Liver (tissue), 9 donors: Measurements from ENCODE around the gene TEDC2. TPM values are rescaled to one million over a fixed set of nuclear protein-coding genes. Genes with fewer than 3 reads are reported as not detected.

Experiments
- DNase-seq: peaks from one replicate; pipeline ENCODE4 v3.0.0-alpha.2; 2017; ENCODE audit warnings: low spot score
- H3K27ac ChIP-seq, 2 donors: one replicate each; pipeline ENCODE4 v1.7.0; 2013; ENCODE audit warnings: inconsistent platforms in 2 of 2, low read length in 2 of 2, control low read depth in 1 of 2, low read depth in 1 of 2, mild to moderate bottlenecking in 1 of 2
- H3K27me3 ChIP-seq, 4 donors: one replicate each; pipeline versions ENCODE4 v1.6.1 to v1.7.0; 2013; ENCODE audit warnings: low read length in 3 of 4, inconsistent platforms in 1 of 4, mild to moderate bottlenecking in 1 of 4, moderate library complexity in 1 of 4; ENCODE audit not compliant: control insufficient read depth in 4 of 4, insufficient read depth in 4 of 4
- H3K36me3 ChIP-seq, 4 donors: one replicate each; pipeline versions ENCODE4 v1.6.1 to v1.7.0; 2013; ENCODE audit warnings: low read length in 3 of 4, mild to moderate bottlenecking in 3 of 4, low read depth in 1 of 4, moderate library complexity in 1 of 4; ENCODE audit not compliant: control insufficient read depth in 4 of 4, insufficient read depth in 3 of 4
- H3K4me1 ChIP-seq, 4 donors: one replicate each; pipeline versions ENCODE4 v1.6.1 to v1.7.0; 2013; ENCODE audit warnings: low read length in 3 of 4, mild to moderate bottlenecking in 3 of 4, moderate library complexity in 1 of 4; ENCODE audit not compliant: control insufficient read depth in 4 of 4, insufficient read depth in 4 of 4
- H3K4me3 ChIP-seq, 3 donors: one replicate each; pipeline versions ENCODE4 v1.6.1 to v1.7.0; 2013; ENCODE audit warnings: low read length in 3 of 3, control low read depth in 1 of 3, low read depth in 1 of 3, mild to moderate bottlenecking in 1 of 3
- H3K9ac ChIP-seq, 2 donors: one replicate each; pipeline ENCODE4 v1.7.0; 2013; ENCODE audit warnings: low read length in 2 of 2, mild to moderate bottlenecking in 2 of 2, moderate library complexity in 2 of 2, control low read depth in 1 of 2, low read depth in 1 of 2
- H3K9me3 ChIP-seq, 4 donors: one replicate each; pipeline versions ENCODE4 v1.6.1 to v1.7.0; 2013; ENCODE audit warnings: low read length in 3 of 4; ENCODE audit not compliant: control insufficient read depth in 4 of 4
- ATF3 ChIP-seq: IDR thresholded peaks from 2 replicates; pipeline ENCODE4 v1.6.1; 2016; ENCODE audit warnings: antibody characterized with exemption
- CTCF ChIP-seq: fragments of 150-350 bp; IDR thresholded peaks from 2 replicates; pipeline ENCODE4 v1.5.1; 2017; ENCODE audit warnings: improper control_type of control experiment, low read depth, low read length; ENCODE audit not compliant: missing input control
- EGR1 ChIP-seq, 2 donors: IDR thresholded peaks; 2 replicates each; pipeline ENCODE4 v1.6.1; 2016 to 2018; ENCODE audit warnings: antibody characterized with exemption in 2 of 2, low read depth in 2 of 2
- FOXA1 ChIP-seq: IDR thresholded peaks from 2 replicates; pipeline ENCODE4 v1.6.1; 2016; ENCODE audit warnings: antibody characterized with exemption
- GABPA ChIP-seq, 2 donors: IDR thresholded peaks in 1 of 2; conservative IDR thresholded peaks in 1 of 2; 2 replicates each; pipeline ENCODE4 v1.6.1; 2016; ENCODE audit warnings: antibody characterized with exemption in 2 of 2, mild to moderate bottlenecking in 1 of 2, moderate library complexity in 1 of 2
- HNF4A ChIP-seq, 2 donors: conservative IDR thresholded peaks; 2 replicates each; pipeline ENCODE4 v1.6.1; 2016; ENCODE audit warnings: antibody characterized with exemption in 2 of 2, mild to moderate bottlenecking in 2 of 2
- HNF4G ChIP-seq: IDR thresholded peaks from 2 replicates; pipeline ENCODE4 v1.6.1; 2016; ENCODE audit warnings: antibody characterized with exemption
- JUND ChIP-seq, 2 donors: IDR thresholded peaks; 2 replicates each; pipeline ENCODE4 v1.6.1; 2016; ENCODE audit warnings: antibody characterized with exemption in 2 of 2
- MAX ChIP-seq: IDR thresholded peaks from 2 replicates; pipeline ENCODE4 v1.6.1; 2016; ENCODE audit warnings: antibody characterized with exemption
- NR2F2 ChIP-seq: IDR thresholded peaks from 2 replicates; pipeline ENCODE4 v1.6.1; 2016; ENCODE audit warnings: antibody characterized with exemption
- RAD21 ChIP-seq, 2 donors: IDR thresholded peaks; 2 replicates each; pipeline ENCODE4 v1.6.1; 2016; ENCODE audit warnings: antibody characterized with exemption in 2 of 2, mild to moderate bottlenecking in 2 of 2
- REST ChIP-seq: IDR thresholded peaks from 2 replicates; pipeline ENCODE4 v1.6.1; 2016; ENCODE audit warnings: antibody characterized with exemption, mild to moderate bottlenecking
- RXRA ChIP-seq, 2 donors: IDR thresholded peaks; 2 replicates each; pipeline ENCODE4 v1.6.1; 2017 to 2018; ENCODE audit warnings: antibody characterized with exemption in 2 of 2, mild to moderate bottlenecking in 1 of 2
- SP1 ChIP-seq: IDR thresholded peaks from 2 replicates; pipeline ENCODE4 v1.6.1; 2018; ENCODE audit warnings: antibody characterized with exemption, mild to moderate bottlenecking
- TAF1 ChIP-seq: conservative IDR thresholded peaks from 2 replicates; pipeline ENCODE4 v1.6.1; 2016; ENCODE audit warnings: antibody characterized with exemption, mild to moderate bottlenecking
- YY1 ChIP-seq: IDR thresholded peaks from 2 replicates; pipeline ENCODE4 v1.6.1; 2016; ENCODE audit warnings: antibody characterized with exemption, mild to moderate bottlenecking
- ZBTB33 ChIP-seq: IDR thresholded peaks from 2 replicates; pipeline ENCODE4 v1.6.1; 2016; ENCODE audit warnings: antibody characterized with exemption
- WGBS: extraction: QIAGEN DNeasy Blood & Tissue Kit; methylation state at CpG from one replicate; pipeline ENCODE4 v1.1.7; 2013; 5-methylcytosine and 5-hydroxymethylcytosine counted together
- polyA plus RNA-seq, 2 donors: library from polyadenylated mRNA; stranded (reverse) in 1 of 2; unstranded in 1 of 2; fragments of 200-250 nt in 1 of 2; fragments of >200 nt in 1 of 2; fragmentation: Nextera tagmentation in 1 of 2; extraction: Ambion mirVana in 1 of 2; gene quantifications; one replicate each; pipeline versions ENCODE4 v1.2.1 to v1.2.3, GENCODE V29; 2013 to 2015
- total RNA-seq, 2 donors: library from RNA; depleted of rRNA; stranded (reverse); fragments of >200 nt; gene quantifications; one replicate each; pipeline ENCODE4 v1.2.3, GENCODE V29; 2014
- donor health status: healthy.
- donor health status: healthy.
- donor health status: healthy.
- donor health status: healthy.
- donor health status: healthy.

TEDC2 gene
- total and polyA plus RNA-seq, 4 donors: 0.71 to 6.7 (median 1.1) TPM

- 94% methylated on average over 13 of the region's 13 CpGs for WGBS
- DNase-seq: no peak
These were observed 34.0 kb upstream of the TEDC2 start for GRCh38 chr16:2425825-2426430.

More at GRCh38 chr16:2425825-2426430, 34.0 kb upstream of the TEDC2 start:
- Histone ChIP-seq H3K36me3 (no peaks in the 10 kb centered on the region), H3K4me1 (peaks cover 3 to 19% (median 9%) of the 10 kb centered on the region in 4 donors), H3K27me3 (no peaks in the 10 kb centered on the region), H3K4me3 (no peak overlapping the region), H3K9me3 (no peaks in the 10 kb centered on the region), H3K9ac (no peak overlapping the region), H3K27ac (no peak overlapping the region)
- TF ChIP-seq RAD21 (IDR thresholded peaks at IDR 0.05) (no peak), ZBTB33 (no peak), YY1 (no peak), EGR1 (IDR thresholded peaks at IDR 0.05; ENCODE audit: low read depth in 2 of 2) (no peak), SP1 (no peak), GABPA (IDR thresholded peaks at IDR 0.05 in 1 of 2, conservative IDR thresholded peaks at IDR 0.05 in 1 of 2) (no peak), CTCF (no peak), JUND (IDR thresholded peaks at IDR 0.05) (no peak), NR2F2 (no peak), MAX (no peak), FOXA1 (no peak), HNF4G (no peak), TAF1 (no peak), ATF3 (no peak), HNF4A (conservative IDR thresholded peaks at IDR 0.05) (no peak), RXRA (IDR thresholded peaks at IDR 0.05) (no peak), REST (no peak)
